NB4 (cell line): ENCODE measurements around the gene C5AR1.
"Not testable (repeated sequence)": the region's sequence is repeated elsewhere in the genome, so short reads cannot be mapped to it uniquely, and the experiment has no call there.

Experiments used
- DNase-seq: peaks from one replicate; pipeline ENCODE4 v3.0.0; 2010; ENCODE audit warnings: low read depth
- H3K4me3 ChIP-seq: one replicate; pipeline ENCODE4 v1.5.1; 2011; ENCODE audit warnings: mild to moderate bottlenecking, low read depth, low read length, moderate library complexity
- MYC ChIP-seq: IDR thresholded peaks from 2 replicates; pipeline ENCODE4 v1.6.1; 2011; ENCODE audit warnings: low read depth, low read length
- POLR2A ChIP-seq: IDR thresholded peaks from 2 replicates; pipeline ENCODE4 v1.6.1; 2011; ENCODE audit warnings: mild to moderate bottlenecking; ENCODE audit not compliant: insufficient read length; ENCODE audit errors: extremely low read depth
- TF ChIP-seq, protein P1 (sequence below): IDR thresholded peaks from one replicate; pipeline ENCODE4 v1.5.1; 2012; ENCODE audit warnings: low read depth, low read length
- TF ChIP-seq, protein P2 (sequence below): IDR thresholded peaks from 2 replicates; pipeline ENCODE4 v1.6.1; 2011; ENCODE audit warnings: low read depth, low read length

Gene C5AR1

DNA sequence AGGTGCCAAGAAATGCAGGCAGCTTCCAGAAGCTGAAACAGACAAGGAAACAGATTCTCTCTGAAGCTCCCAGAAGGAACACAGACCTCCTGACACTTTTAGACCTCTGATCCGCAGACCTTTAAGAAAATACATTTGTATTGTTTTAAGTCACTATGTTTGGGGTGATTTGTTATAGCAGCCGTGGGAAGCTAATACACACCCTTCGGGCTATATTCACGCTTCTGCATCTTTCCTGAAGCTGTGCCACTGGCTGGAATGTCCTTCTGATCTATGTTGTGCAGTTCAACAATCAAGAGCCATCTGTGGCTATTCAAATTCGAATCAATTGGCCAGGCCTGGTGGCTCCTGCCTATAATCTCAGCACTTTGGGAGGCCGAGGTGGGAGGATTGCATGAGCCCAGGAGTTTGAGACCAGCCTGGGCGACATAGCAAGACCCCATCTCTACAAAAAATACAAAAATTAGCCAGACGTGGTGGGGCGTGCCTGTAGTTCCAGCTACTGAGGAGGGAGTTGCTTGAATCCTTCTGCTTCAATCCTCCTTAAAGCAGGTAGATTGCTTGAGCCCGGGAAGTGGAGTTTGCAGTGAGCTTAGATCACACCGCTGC lies 33.6 kb downstream of the C5AR1 start:
- no peak overlapping the region for H3K4me3 ChIP-seq
- no peak for DNase-seq
- TF ChIP-seq, protein P1, sequence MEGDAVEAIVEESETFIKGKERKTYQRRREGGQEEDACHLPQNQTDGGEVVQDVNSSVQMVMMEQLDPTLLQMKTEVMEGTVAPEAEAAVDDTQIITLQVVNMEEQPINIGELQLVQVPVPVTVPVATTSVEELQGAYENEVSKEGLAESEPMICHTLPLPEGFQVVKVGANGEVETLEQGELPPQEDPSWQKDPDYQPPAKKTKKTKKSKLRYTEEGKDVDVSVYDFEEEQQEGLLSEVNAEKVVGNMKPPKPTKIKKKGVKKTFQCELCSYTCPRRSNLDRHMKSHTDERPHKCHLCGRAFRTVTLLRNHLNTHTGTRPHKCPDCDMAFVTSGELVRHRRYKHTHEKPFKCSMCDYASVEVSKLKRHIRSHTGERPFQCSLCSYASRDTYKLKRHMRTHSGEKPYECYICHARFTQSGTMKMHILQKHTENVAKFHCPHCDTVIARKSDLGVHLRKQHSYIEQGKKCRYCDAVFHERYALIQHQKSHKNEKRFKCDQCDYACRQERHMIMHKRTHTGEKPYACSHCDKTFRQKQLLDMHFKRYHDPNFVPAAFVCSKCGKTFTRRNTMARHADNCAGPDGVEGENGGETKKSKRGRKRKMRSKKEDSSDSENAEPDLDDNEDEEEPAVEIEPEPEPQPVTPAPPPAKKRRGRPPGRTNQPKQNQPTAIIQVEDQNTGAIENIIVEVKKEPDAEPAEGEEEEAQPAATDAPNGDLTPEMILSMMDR, result no peak
- TF ChIP-seq MYC, result no peak
- TF ChIP-seq POLR2A, result no peak
- TF ChIP-seq, protein P2, sequence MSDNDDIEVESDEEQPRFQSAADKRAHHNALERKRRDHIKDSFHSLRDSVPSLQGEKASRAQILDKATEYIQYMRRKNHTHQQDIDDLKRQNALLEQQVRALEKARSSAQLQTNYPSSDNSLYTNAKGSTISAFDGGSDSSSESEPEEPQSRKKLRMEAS, result no peak

DNA sequence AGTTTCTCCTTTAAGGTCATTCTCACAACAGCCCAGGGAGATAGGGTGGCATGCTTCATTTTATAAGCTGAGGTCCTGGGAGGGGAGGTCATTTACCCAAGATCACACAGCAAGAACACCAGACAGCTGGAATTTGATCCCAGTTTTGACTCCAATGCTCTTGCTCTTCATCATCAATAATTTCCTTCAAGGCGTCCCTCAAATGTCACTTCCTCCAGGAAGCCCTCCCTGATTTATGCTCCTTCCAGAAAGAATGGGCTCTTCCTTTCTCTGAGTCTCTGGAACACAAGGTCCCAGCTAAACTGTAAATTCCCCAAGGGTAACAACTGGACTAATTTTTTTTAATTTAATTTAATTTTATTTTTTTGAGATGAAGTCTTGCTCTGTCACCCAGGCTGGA lies 34.8 kb downstream of the C5AR1 start:
- H3K4me3 ChIP-seq, result no peak overlapping the region
- no peak for DNase-seq
- TF ChIP-seq, protein P2, result no peak
- TF ChIP-seq POLR2A (no peak), MYC (no peak)
- TF ChIP-seq, protein P1, result no peak

DNA sequence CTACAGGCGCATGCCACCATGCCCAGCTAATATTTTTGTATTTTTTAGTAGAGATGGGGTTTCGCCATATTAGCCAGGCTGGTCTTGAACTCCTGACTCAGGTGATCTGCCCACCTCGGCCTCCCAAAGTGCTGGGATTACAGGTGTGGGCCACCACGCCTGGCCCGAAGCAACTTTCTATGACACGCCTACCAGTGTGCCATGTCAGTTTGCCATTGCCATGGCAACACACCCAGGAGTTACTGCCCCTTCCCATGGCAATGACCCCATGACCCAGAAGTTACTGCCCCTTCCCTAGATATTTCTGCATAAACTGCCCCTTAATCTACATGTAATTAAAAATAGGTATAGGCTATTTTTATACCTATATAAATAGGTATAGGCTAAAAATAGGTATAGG lies 36.4 kb downstream of the C5AR1 start:
- H3K4me3 ChIP-seq, DNase-seq: not testable (repeated sequence)

DNA sequence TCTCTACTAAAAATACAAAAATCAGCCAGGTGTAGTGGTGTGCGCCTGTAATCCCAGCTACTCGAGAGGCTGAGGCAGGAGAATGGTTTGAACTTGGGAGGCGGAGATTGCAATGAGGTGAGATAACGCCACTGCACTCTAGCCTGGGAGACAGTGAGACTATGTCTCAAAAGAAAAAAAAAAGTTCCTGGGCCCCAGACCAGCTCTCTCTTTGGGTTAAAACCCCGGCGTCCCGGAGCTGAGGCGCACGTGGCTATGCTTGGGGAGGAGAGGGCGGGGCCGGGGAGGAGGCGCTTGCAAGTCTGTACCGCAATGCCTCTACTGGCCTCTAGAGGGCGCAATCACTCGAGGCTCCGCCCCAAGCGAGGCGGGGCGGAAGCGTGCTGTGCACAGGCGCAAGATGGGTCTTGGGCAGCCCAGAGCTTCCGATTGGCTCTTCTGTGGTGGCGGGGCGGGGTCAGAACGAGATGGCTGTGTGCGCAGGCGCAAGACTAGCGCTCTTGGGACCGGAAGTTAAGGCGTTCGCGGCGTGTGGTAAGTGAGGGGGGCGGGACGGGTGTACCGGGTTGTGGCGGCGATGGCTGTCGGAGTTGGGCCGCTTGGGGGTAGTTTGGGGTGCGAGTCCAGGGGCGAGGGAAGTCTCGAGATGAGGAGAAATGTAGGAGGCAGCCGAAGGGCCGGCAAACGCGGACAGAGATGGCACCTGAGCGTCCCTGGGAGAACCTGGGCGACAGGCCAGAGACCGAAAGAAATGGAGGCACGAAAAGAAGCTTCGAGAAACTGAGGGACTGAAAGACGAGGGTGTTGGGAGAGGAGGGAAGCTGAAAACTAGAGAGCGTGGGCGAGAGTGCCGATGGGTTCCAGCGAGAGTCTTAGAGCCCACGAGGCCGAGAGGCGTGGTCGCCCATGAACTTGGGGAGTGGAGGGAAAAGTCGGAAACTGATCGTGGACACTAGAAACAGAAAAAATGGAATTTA lies 39.4 kb downstream of the C5AR1 start, which contains the start of gene DHX34:
Gene DHX34, plus strand, starts transcription at position 497 of the 977 bp plus-strand sequence. CDS start 3,716 bp downstream, outside the sequence.
- DNase-seq, result peak; percentile 100
- peak; percentile 98 for TF ChIP-seq POLR2A
- TF ChIP-seq, protein P1, result peak; percentile 100
- peak; percentile 100 for TF ChIP-seq MYC
- TF ChIP-seq, protein P2, result peak; percentile 99
- H3K4me3 ChIP-seq, result peak within 1 kb of the TSS; percentile 77

DNA sequence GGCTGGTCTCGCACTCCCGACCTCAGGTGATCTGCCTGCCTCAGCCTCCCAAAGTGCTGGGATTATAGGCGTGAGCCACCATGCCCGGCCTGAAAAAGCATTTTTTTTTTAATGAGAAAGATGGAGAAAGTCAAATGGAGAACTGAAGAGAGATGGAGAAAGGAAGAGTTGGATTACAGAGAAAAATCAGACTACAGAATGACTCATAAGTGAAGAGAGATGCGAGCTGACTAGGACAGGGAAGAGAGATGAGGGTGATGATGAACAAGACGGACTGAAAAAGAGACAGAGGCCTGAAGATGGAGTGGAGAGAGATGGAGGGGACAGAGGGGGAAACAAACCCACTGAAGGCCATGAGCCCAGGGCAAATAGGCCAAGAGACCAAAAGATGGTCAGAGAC lies 41.0 kb downstream of the C5AR1 start:
- no peak for TF ChIP-seq MYC
- TF ChIP-seq, protein P2, result no peak
- no peak for TF ChIP-seq POLR2A
- TF ChIP-seq, protein P1, result no peak
- no peak for DNase-seq
- no peak overlapping the region for H3K4me3 ChIP-seq

DNA sequence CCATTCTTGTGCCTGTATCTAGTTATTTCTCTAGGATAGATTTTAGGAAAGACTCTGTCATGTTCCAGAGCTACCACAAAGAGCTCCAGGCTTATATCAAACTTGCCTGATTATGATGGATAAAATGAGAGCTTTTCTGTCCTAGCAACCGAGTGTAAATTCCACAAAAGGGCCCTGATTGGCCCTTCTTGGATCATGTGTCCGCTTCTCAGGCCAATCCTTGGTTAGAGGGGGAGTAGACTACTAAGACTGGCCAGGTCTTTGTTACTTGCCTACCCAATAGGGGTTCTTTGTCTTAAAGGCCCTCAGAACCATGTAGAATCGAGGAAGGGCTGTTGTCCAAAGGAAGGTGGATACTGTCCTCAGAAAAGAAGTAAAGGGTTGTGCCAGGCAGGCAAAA lies 41.9 kb downstream of the C5AR1 start:
- TF ChIP-seq MYC (0 out of 2 replicates have a peak, but pooled peaks have one; percentile 22), POLR2A (no peak)
- TF ChIP-seq, protein P2, result peak; percentile 74
- no peak overlapping the region for H3K4me3 ChIP-seq
- peak; percentile 77 for DNase-seq
